K562 (cell line): ENCODE data around the gene RECK. TPM values are rescaled to one million over a fixed set of nuclear protein-coding genes. Genes with fewer than 3 reads are reported as not detected.
"Not testable (repeated sequence)": the region's sequence is repeated elsewhere in the genome, so short reads cannot be mapped to it uniquely, and the experiment has no call there.

ENCODE experiments used
- ATAC-seq: fragments of 200-7000 bp; cut with Tn5 transposase; 3 replicates; pipeline ENCODE4 v1.9.1; 2020; ENCODE audit warnings: moderate library complexity
- BruUV-seq: library from RNA; stranded (reverse); fragments of 400-500 nt; replicated peaks from 2 replicates; lab custom pipeline; 2021; lab: Mats Ljungman, UMichigan
- CTCF ChIA-PET: fragments of 300-600 bp; formaldehyde crosslinking; extraction: SDS; loops from one replicate; lab custom pipeline; 2021; ENCODE audit warnings: low intra/inter-chr PET ratio; lab: Yijun Ruan, JAX
- POLR2A ChIA-PET: fragments of 300-600, 350-650 bp; sonication (Branson Sonifier 250); formaldehyde crosslinking; extraction: SDS; loops from one replicate; lab custom pipeline; 2021; ENCODE audit warnings: antibody characterized with exemption, inconsistent platforms; lab: Yijun Ruan, JAX
- DNase-seq, 4 experiments: peaks; one replicate each; pipeline versions ENCODE4 v3.0.0 to v3.0.0-alpha.2; 2011 to 2018; ENCODE audit warnings: low spot score in 3 of 4, mixed read lengths in 3 of 4; ENCODE audit errors: extremely low read depth in 1 of 4
- FAIRE-seq: peaks from 2 replicates; lab custom pipeline; 2011; peaks lifted over from hg19 to GRCh38; lab: Jason Lieb, UNC
- H2AFZ ChIP-seq: 2 replicates; pipeline ENCODE4 v1.6.0; 2011; ENCODE audit warnings: low read depth, low read length, control low read depth, inconsistent platforms
- H3K27ac ChIP-seq: fragments of 200-600 bp; 3 replicates; pipeline ENCODE4 v1.8.0; 2011; ENCODE audit warnings: low read depth, mild to moderate bottlenecking, control low read depth, inconsistent platforms, low read length, moderate library complexity, mixed read lengths; ENCODE audit errors: extremely low read depth
- H3K27me3 ChIP-seq, 2 experiments: fragments of 300-600 bp in 1 of 2; 2 replicates in 1 of 2; 3 replicates in 1 of 2; pipeline versions ENCODE4 v1.6.0 to v1.8.0; 2011; ENCODE audit warnings: inconsistent platforms in 2 of 2, low read length in 2 of 2, mild to moderate bottlenecking in 1 of 2, mixed read lengths in 1 of 2, moderate library complexity in 1 of 2; ENCODE audit not compliant: control insufficient read depth in 2 of 2, insufficient read depth in 2 of 2
- H3K36me3 ChIP-seq: fragments of 300-600 bp; 3 replicates; pipeline ENCODE4 v1.8.0; 2011; ENCODE audit warnings: mild to moderate bottlenecking, low read length, inconsistent platforms; ENCODE audit not compliant: control insufficient read depth, insufficient read depth
- H3K4me1 ChIP-seq, 2 experiments: fragments of 200-600 bp in 1 of 2; replicated peaks in 1 of 2; 2 replicates in 1 of 2; 3 replicates in 1 of 2; pipeline versions ENCODE4 v1.5.1 to v1.8.0; 2011; ENCODE audit warnings: inconsistent platforms in 2 of 2, low read length in 2 of 2, mild to moderate bottlenecking in 1 of 2, mixed read lengths in 1 of 2, moderate library complexity in 1 of 2; ENCODE audit not compliant: control insufficient read depth in 2 of 2, insufficient read depth in 2 of 2
- H3K4me2 ChIP-seq: 2 replicates; pipeline ENCODE4 v1.6.1; 2011; ENCODE audit warnings: low read length, control low read depth, inconsistent platforms, mixed read lengths; ENCODE audit not compliant: insufficient read depth
- H3K4me3 ChIP-seq: fragments of 200-600 bp; sonication (generic), shearing (Covaris generic); 2 replicates; pipeline ENCODE4 v1.5.1; 2016; ENCODE audit warnings: control low read depth, inconsistent platforms
- H3K79me2 ChIP-seq: fragments of 200-600 bp; 3 replicates; pipeline ENCODE4 v1.8.0; 2011; ENCODE audit warnings: low read length, inconsistent platforms; ENCODE audit not compliant: control insufficient read depth, insufficient read depth
- H3K9ac ChIP-seq, 2 experiments: 2 replicates each; pipeline versions ENCODE4 v1.6.0 to v1.6.1; 2011; ENCODE audit warnings: low read depth in 2 of 2, low read length in 2 of 2, control low read depth in 1 of 2, inconsistent platforms in 1 of 2, mild to moderate bottlenecking in 1 of 2, mixed read lengths in 1 of 2; ENCODE audit not compliant: insufficient read depth in 1 of 2
- H3K9me1 ChIP-seq: one replicate; pipeline ENCODE4 v1.6.0; 2011; ENCODE audit warnings: inconsistent platforms, mild to moderate bottlenecking, low read length, moderate library complexity; ENCODE audit not compliant: control insufficient read depth, insufficient read depth
- H3K9me3 ChIP-seq: replicated peaks from 2 replicates; pipeline ENCODE4 v1.5.1; 2011; ENCODE audit warnings: low read depth, low read length, inconsistent platforms; ENCODE audit not compliant: control insufficient read depth, insufficient read depth
- H4K20me1 ChIP-seq: replicated peaks from 2 replicates; pipeline ENCODE4 v1.6.1; 2011; ENCODE audit warnings: low read length, inconsistent platforms, mixed read lengths; ENCODE audit not compliant: control insufficient read depth, insufficient read depth
- CBX8 ChIP-seq: fragments of 200-600 bp; sonication (generic); IDR thresholded peaks from 2 replicates; pipeline ENCODE4 v1.6.1; 2012; ENCODE audit warnings: borderline replicate concordance, mixed run types, low read depth, mild to moderate bottlenecking, moderate library complexity, mixed read lengths, low read length, control low read depth, inconsistent platforms; ENCODE audit not compliant: poor library complexity, severe bottlenecking; ENCODE audit errors: extremely low read depth
- ETV6 ChIP-seq, 3 experiments: fragments of 150-350 bp in 1 of 3; sonication (generic) in 1 of 3; formaldehyde crosslinking in 1 of 3; IDR thresholded peaks; 2 replicates each; pipeline versions ENCODE4 v1.6.1 to v1.8.0; 2014 to 2022; ENCODE audit warnings: borderline replicate concordance in 2 of 3, low read depth in 2 of 3, antibody characterized with exemption in 1 of 3, low read length in 1 of 3, mild to moderate bottlenecking in 1 of 3, missing genetic modification reagents in 1 of 3
- FOXA3 ChIP-seq, 2 experiments: fragments of 450-650 bp in 1 of 2; sonication (generic) in 1 of 2; formaldehyde crosslinking; IDR thresholded peaks in 1 of 2; conservative IDR thresholded peaks in 1 of 2; 2 replicates each; pipeline versions ENCODE4 v1.4.0 to v1.8.0; 2020 to 2022; ENCODE audit warnings: mild to moderate bottlenecking in 2 of 2, missing genetic modification reagents in 1 of 2
- KAT2B ChIP-seq: IDR thresholded peaks from one replicate; pipeline ENCODE4 v1.6.1; 2012; ENCODE audit warnings: low read depth, mild to moderate bottlenecking, control low read depth, inconsistent platforms, low read length, moderate library complexity
- STAG1 ChIP-seq: sonication (generic); formaldehyde crosslinking; IDR thresholded peaks from 2 replicates; pipeline ENCODE4 v1.5.0; 2020; ENCODE audit warnings: missing genetic modification reagents, borderline replicate concordance
- ZBTB17 ChIP-seq: fragments of 450-650 bp; formaldehyde crosslinking; IDR thresholded peaks from 2 replicates; pipeline ENCODE4 v1.4.0; 2020; ENCODE audit warnings: mild to moderate bottlenecking
- ZNF551 ChIP-seq: fragments of 250-450 bp; sonication (Bioruptor Pico); IDR thresholded peaks from 2 replicates; pipeline ENCODE4 v1.5.0; 2021; ENCODE audit warnings: mild to moderate bottlenecking, moderate library complexity
- WGBS: fragments of 100-300 bp; shearing (Covaris generic); methylation state at CpG from one replicate; pipeline ENCODE4 v1.1.6; 2016; ENCODE audit warnings: low coverage, mixed read lengths; ENCODE audit not compliant: insufficient coverage; ENCODE audit errors: missing lambda C conversion rate; 5-methylcytosine and 5-hydroxymethylcytosine counted together
- in situ Hi-C: fragments of 300-500 bp; cut with MboI; formaldehyde crosslinking; loops from 4 replicates; pipeline ENCODE4 v1.15.0; 2018; ENCODE audit warnings: inconsistent platforms, mixed read lengths
- intact Hi-C: fragments of 100-400 bp; cut with micrococcal nuclease; formaldehyde crosslinking; loops from 2 replicates; pipeline ENCODE4 v1.14.2; 2022
- polyA plus RNA-seq, 8 experiments: library from polyadenylated mRNA; depleted of rRNA in 4 of 8; stranded (reverse) in 5 of 8; unstranded in 3 of 8; fragments of >200 nt; fragmentation: Nextera tagmentation in 2 of 8; fragmentation: Illumina TruSeq in 1 of 8; extraction: Ambion mirVana in 2 of 8; extraction: Trizol in 1 of 8; gene quantifications; 2 replicates each; pipeline versions ENCODE4 v1.2.1 to v1.2.3, GENCODE V29; 2011 to 2014; ENCODE audit warnings: inconsistent platforms in 1 of 8, missing spikeins in 1 of 8
- total RNA-seq, 7 experiments: library from RNA; depleted of rRNA in 6 of 7; stranded (reverse); fragments of >200 nt in 6 of 7; fragmentation: Illumina TruSeq in 2 of 7; extraction: Trizol in 2 of 7; gene quantifications; 2 replicates each; pipeline versions ENCODE4 v1.2.1 to v1.2.3, GENCODE V29; 2011 to 2021; ENCODE audit warnings: low replicate concordance in 1 of 7
- TF ChIP-seq, protein P1 (sequence below): fragments of 250-450 bp; sonication (Bioruptor Pico); IDR thresholded peaks from 2 replicates; pipeline ENCODE4 v1.4.0; 2020; ENCODE audit warnings: mild to moderate bottlenecking, moderate library complexity, borderline replicate concordance
- TF ChIP-seq, protein P2 (sequence below): sonication (generic); formaldehyde crosslinking; IDR thresholded peaks from 2 replicates; pipeline ENCODE4 v1.9.0; 2022; ENCODE audit warnings: mild to moderate bottlenecking, missing genetic modification reagents

RECK gene
- total and polyA plus RNA-seq, 9 of the 15 experiments (the other 6 are each of a cell fraction or from before 2014, with no cell fraction given), result 0.04 to 0.36 (median 0.16) TPM

DNA sequence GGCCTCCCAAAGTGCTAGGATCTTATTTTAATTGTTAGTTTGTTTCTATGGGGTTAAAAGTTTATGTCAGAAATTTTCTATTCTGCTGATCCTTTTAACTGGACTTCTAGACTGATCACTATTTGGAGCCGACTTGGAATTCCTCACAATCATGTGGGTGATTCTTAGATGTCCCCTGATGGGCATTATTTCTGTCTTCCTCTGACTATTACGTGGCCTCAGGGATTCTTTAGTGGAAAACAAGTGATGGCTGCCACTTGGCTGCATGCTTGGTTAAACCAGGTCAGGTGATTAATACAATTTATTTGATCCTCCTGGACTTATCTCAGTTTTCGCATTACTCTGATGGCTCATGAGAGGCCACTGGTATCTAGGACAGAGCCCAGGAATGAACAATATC is 46.6 kb upstream of the RECK start (continued):
- TF ChIP-seq, protein P1, sequence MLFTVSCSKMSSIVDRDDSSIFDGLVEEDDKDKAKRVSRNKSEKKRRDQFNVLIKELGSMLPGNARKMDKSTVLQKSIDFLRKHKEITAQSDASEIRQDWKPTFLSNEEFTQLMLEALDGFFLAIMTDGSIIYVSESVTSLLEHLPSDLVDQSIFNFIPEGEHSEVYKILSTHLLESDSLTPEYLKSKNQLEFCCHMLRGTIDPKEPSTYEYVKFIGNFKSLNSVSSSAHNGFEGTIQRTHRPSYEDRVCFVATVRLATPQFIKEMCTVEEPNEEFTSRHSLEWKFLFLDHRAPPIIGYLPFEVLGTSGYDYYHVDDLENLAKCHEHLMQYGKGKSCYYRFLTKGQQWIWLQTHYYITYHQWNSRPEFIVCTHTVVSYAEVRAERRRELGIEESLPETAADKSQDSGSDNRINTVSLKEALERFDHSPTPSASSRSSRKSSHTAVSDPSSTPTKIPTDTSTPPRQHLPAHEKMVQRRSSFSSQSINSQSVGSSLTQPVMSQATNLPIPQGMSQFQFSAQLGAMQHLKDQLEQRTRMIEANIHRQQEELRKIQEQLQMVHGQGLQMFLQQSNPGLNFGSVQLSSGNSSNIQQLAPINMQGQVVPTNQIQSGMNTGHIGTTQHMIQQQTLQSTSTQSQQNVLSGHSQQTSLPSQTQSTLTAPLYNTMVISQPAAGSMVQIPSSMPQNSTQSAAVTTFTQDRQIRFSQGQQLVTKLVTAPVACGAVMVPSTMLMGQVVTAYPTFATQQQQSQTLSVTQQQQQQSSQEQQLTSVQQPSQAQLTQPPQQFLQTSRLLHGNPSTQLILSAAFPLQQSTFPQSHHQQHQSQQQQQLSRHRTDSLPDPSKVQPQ (CRISPR knock-in tag), result no peak
- TF ChIP-seq STAG1 (CRISPR knock-in tag), result no peak
- no peak for TF ChIP-seq ZBTB17 (CRISPR knock-in tag)
- TF ChIP-seq FOXA3 (CRISPR knock-in tag; conservative IDR thresholded peaks at IDR 0.05 in 1 of 2, IDR thresholded peaks at IDR 0.05 in 1 of 2), result no peak
- TF ChIP-seq, protein P2, sequence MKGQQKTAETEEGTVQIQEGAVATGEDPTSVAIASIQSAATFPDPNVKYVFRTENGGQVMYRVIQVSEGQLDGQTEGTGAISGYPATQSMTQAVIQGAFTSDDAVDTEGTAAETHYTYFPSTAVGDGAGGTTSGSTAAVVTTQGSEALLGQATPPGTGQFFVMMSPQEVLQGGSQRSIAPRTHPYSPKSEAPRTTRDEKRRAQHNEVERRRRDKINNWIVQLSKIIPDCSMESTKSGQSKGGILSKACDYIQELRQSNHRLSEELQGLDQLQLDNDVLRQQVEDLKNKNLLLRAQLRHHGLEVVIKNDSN (CRISPR knock-in tag), result no peak
- no peak for TF ChIP-seq CBX8
- TF ChIP-seq ZNF551, result no peak
- TF ChIP-seq KAT2B, result no peak
- no peak for TF ChIP-seq ETV6 (IDR thresholded peaks at IDR 0.05; ENCODE audit: borderline replicate concordance in 1 of 2, low read depth in 2 of 2, low read length in 1 of 2)
- no peak for TF ChIP-seq ETV6 (CRISPR knock-in tag; IDR thresholded peaks at IDR 0.05; ENCODE audit: borderline replicate concordance)

DNA sequence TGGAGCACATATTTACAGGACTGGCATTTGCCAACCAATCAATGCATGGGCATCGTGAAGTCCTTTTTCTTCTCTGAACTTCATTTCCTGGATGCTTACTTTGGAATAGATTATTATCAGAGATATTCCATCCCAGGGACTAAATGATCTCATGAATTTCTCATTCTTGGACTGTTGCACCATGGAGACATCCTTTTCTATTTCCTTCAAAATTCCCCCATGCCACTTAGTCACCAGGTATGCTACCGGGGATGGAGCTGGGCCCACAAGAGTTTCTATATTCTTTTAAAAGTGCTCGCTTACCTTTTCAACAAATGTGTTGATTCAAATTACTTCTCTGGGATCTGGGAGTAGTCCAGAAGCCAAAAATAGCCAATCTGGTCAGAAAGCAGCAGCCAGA is 43.6 kb upstream of the RECK start:
- POLR2A ChIA-PET, H3K27ac ChIP-seq, H3K4me2 ChIP-seq, intact Hi-C loops, in situ Hi-C loops, H3K9me3 ChIP-seq, FAIRE-seq, H4K20me1 ChIP-seq, H3K9ac ChIP-seq, H3K36me3 ChIP-seq, H3K4me1 ChIP-seq, DNase-seq, H3K79me2 ChIP-seq, H3K9me1 ChIP-seq, H3K4me3 ChIP-seq, H3K27me3 ChIP-seq, BruUV-seq, H2AFZ ChIP-seq, ATAC-seq: not testable (repeated sequence)
- WGBS, result 0% methylated on average over 3 of the region's 3 CpGs
- CTCF ChIA-PET, result interaction anchor here (0.5 kb wide), 1 partner anchor 360 kb away, joined by 3 read pairs; no protein-coding TSS in a partner anchor
